H1 (cell line): ENCODE results near the gene HSPA2. TPM values are rescaled to one million over a fixed set of nuclear protein-coding genes. Genes with fewer than 3 reads are reported as not detected.
A peak's percentile ranks its signal among the peaks of the same experiment; 100 is the strongest.

ENCODE experiments used
- CTCF ChIA-PET: fragments of 300-600 bp; sonication (Branson Sonifier 250); formaldehyde crosslinking; loops from one replicate; lab custom pipeline; 2021; ENCODE audit not compliant: partially characterized antibody; lab: Charles Lee
- POLR2A ChIA-PET: fragments of 300-600 bp; sonication (Branson Sonifier 250); formaldehyde crosslinking; loops from one replicate; lab custom pipeline; 2021; ENCODE audit warnings: inconsistent platforms; ENCODE audit not compliant: partially characterized antibody; lab: Charles Lee
- DNase-seq, 2 experiments: peaks; one replicate each; pipeline versions ENCODE4 v3.0.0 to v3.0.0-alpha.2; 2010 to 2022; ENCODE audit warnings: low spot score in 2 of 2, low read depth in 1 of 2, mixed read lengths in 1 of 2
- FAIRE-seq: peaks from 2 replicates; lab custom pipeline; 2011; peaks lifted over from hg19 to GRCh38; lab: Jason Lieb, UNC
- H2AFZ ChIP-seq: 2 replicates; pipeline ENCODE4 v1.8.1; 2012; ENCODE audit warnings: low read length, inconsistent platforms
- H2AK5ac ChIP-seq: 2 replicates; pipeline ENCODE4 v1.6.1; 2013; ENCODE audit warnings: low read depth, low read length
- H2BK120ac ChIP-seq: replicated peaks from 2 replicates; pipeline ENCODE3; 2013; ENCODE audit warnings: low read depth, low read length, inconsistent platforms
- H2BK12ac ChIP-seq: 2 replicates; pipeline ENCODE4 v1.6.1; 2013; ENCODE audit warnings: low read depth, low read length
- H2BK15ac ChIP-seq: 2 replicates; pipeline ENCODE4 v1.6.1; 2013; ENCODE audit warnings: low read length
- H2BK20ac ChIP-seq: 2 replicates; pipeline ENCODE4 v1.6.1; 2013; ENCODE audit warnings: low read length
- H2BK5ac ChIP-seq: 2 replicates; pipeline ENCODE4 v1.6.1; 2013; ENCODE audit warnings: low read depth, low read length
- H3K14ac ChIP-seq: 2 replicates; pipeline ENCODE4 v1.6.1; 2013; ENCODE audit warnings: inconsistent platforms; ENCODE audit not compliant: insufficient read length
- H3K18ac ChIP-seq: 2 replicates; pipeline ENCODE4 v1.6.1; 2013; ENCODE audit warnings: low read length; ENCODE audit errors: extremely low read depth
- H3K23ac ChIP-seq: 2 replicates; pipeline ENCODE4 v1.6.1; 2013; ENCODE audit warnings: inconsistent platforms; ENCODE audit not compliant: insufficient read length
- H3K23me2 ChIP-seq: 2 replicates; pipeline ENCODE4 v1.6.1; 2013; ENCODE audit warnings: low read depth, low read length
- H3K27ac ChIP-seq: 2 replicates; pipeline ENCODE4 v1.6.1; 2011; ENCODE audit warnings: low read depth, low read length, inconsistent platforms
- H3K27me3 ChIP-seq, 4 experiments: replicated peaks in 1 of 4; 1 replicate in 1 of 4; 2 replicates in 3 of 4; pipeline versions ENCODE4 v1.6.1 to v1.8.1; 2011 to 2013; ENCODE audit warnings: low read length in 3 of 4, mild to moderate bottlenecking in 3 of 4, inconsistent platforms in 2 of 4, mixed read lengths in 2 of 4, moderate library complexity in 1 of 4; ENCODE audit not compliant: control insufficient read depth in 3 of 4, insufficient read depth in 3 of 4; ENCODE audit errors: extremely low read depth in 1 of 4
- H3K36me3 ChIP-seq, 4 experiments: 2 replicates each; pipeline versions ENCODE4 v1.6.1 to v1.8.1; 2011 to 2013; ENCODE audit warnings: mild to moderate bottlenecking in 4 of 4, low read length in 3 of 4, moderate library complexity in 2 of 4, control low read depth in 1 of 4, inconsistent platforms in 1 of 4; ENCODE audit not compliant: insufficient read depth in 4 of 4, control insufficient read depth in 2 of 4
- H3K4ac ChIP-seq: replicated peaks from 2 replicates; pipeline ENCODE3; 2013; ENCODE audit warnings: low read length, low read depth, mixed read lengths, inconsistent platforms; ENCODE audit not compliant: insufficient read length
- H3K4me1 ChIP-seq, 4 experiments: replicated peaks in 1 of 4; 1 replicate in 1 of 4; 2 replicates in 3 of 4; pipeline versions ENCODE4 v1.6.1 to v1.8.1; 2011 to 2013; ENCODE audit warnings: low read length in 3 of 4, inconsistent platforms in 2 of 4, mixed read lengths in 1 of 4; ENCODE audit not compliant: insufficient read depth in 4 of 4, control insufficient read depth in 3 of 4
- H3K4me2 ChIP-seq, 2 experiments: 2 replicates each; pipeline versions ENCODE4 v1.6.1 to v1.8.1; 2011 to 2013; ENCODE audit warnings: low read depth in 2 of 2, low read length in 2 of 2, control low read depth in 1 of 2, inconsistent platforms in 1 of 2, mild to moderate bottlenecking in 1 of 2; ENCODE audit not compliant: insufficient read depth in 1 of 2
- H3K4me3 ChIP-seq, 4 experiments: fragments of 200-600, 300-600 bp in 1 of 4; sonication (generic), shearing (Covaris generic), sonication (Bioruptor Twin) in 1 of 4; 2 replicates each; pipeline versions ENCODE4 v1.5.1 to v1.8.1; 2011 to 2016; ENCODE audit warnings: low read length in 4 of 4, low read depth in 3 of 4, control low read depth in 2 of 4, inconsistent platforms in 2 of 4, mild to moderate bottlenecking in 2 of 4, mixed read lengths in 1 of 4, moderate library complexity in 1 of 4; ENCODE audit not compliant: insufficient read depth in 2 of 4; ENCODE audit errors: extremely low read depth in 1 of 4
- H3K56ac ChIP-seq: replicated peaks from 2 replicates; pipeline ENCODE3; 2013; ENCODE audit warnings: low read depth, mild to moderate bottlenecking, mixed read lengths, low read length, inconsistent platforms; ENCODE audit not compliant: insufficient read length
- H3K79me1 ChIP-seq: 2 replicates; pipeline ENCODE4 v1.6.1; 2013; ENCODE audit warnings: low read depth, low read length, control low read depth
- H3K79me2 ChIP-seq, 2 experiments: 2 replicates each; pipeline versions ENCODE4 v1.6.1 to v1.8.1; 2012 to 2013; ENCODE audit warnings: low read length in 2 of 2, mild to moderate bottlenecking in 2 of 2, inconsistent platforms in 1 of 2; ENCODE audit not compliant: insufficient read depth in 2 of 2, control insufficient read depth in 1 of 2
- H3K9ac ChIP-seq, 4 experiments: replicated peaks in 1 of 4; 1 replicate in 1 of 4; 2 replicates in 3 of 4; pipeline versions ENCODE4 v1.6.1 to v1.8.1; 2011 to 2013; ENCODE audit warnings: low read depth in 3 of 4, low read length in 3 of 4, control low read depth in 2 of 4, mild to moderate bottlenecking in 2 of 4, moderate library complexity in 2 of 4, inconsistent platforms in 1 of 4; ENCODE audit errors: extremely low read depth in 1 of 4
- H3K9me3 ChIP-seq, 2 experiments: 2 replicates each; pipeline versions ENCODE4 v1.6.1 to v1.8.1; 2012 to 2013; ENCODE audit warnings: mild to moderate bottlenecking in 2 of 2, moderate library complexity in 2 of 2, control low read depth in 1 of 2, inconsistent platforms in 1 of 2, low read depth in 1 of 2, low read length in 1 of 2, mixed read lengths in 1 of 2; ENCODE audit not compliant: insufficient read depth in 2 of 2
- H4K20me1 ChIP-seq, 2 experiments: replicated peaks in 1 of 2; 2 replicates each; pipeline versions ENCODE3 to v1.8.1; 2011 to 2013; ENCODE audit warnings: inconsistent platforms in 2 of 2, low read length in 2 of 2, mild to moderate bottlenecking in 1 of 2; ENCODE audit not compliant: insufficient read depth in 2 of 2, control insufficient read depth in 1 of 2
- H4K5ac ChIP-seq: 2 replicates; pipeline ENCODE4 v1.6.1; 2013; ENCODE audit warnings: low read length, low read depth, mixed read lengths, inconsistent platforms; ENCODE audit not compliant: insufficient read length
- H4K8ac ChIP-seq: 2 replicates; pipeline ENCODE4 v1.8.0; 2013; ENCODE audit warnings: mild to moderate bottlenecking, moderate library complexity, low read length, inconsistent platforms; ENCODE audit not compliant: insufficient read depth; ENCODE audit errors: extremely low read depth
- H4K91ac ChIP-seq: replicated peaks from 2 replicates; pipeline ENCODE3; 2013; ENCODE audit warnings: low read length, mixed read lengths, inconsistent platforms; ENCODE audit not compliant: insufficient read length
- BCL11A ChIP-seq, 2 experiments: IDR thresholded peaks; one replicate each; pipeline ENCODE4 v1.6.1; 2011; ENCODE audit warnings: low read depth in 2 of 2, low read length in 2 of 2, mild to moderate bottlenecking in 2 of 2
- CHD2 ChIP-seq: IDR thresholded peaks from 2 replicates; pipeline ENCODE4 v1.6.1; 2012; ENCODE audit warnings: low read length, improper control_type of control experiment
- WGBS, 2 experiments: shearing (Covaris generic) in 1 of 2; methylation state at CpG; one replicate each; pipeline versions ENCODE4 v1.1.6 to v1.1.7; 2013 to 2015; ENCODE audit warnings: low lambda C conversion rate in 2 of 2, mixed read lengths in 2 of 2, inconsistent platforms in 1 of 2, low coverage in 1 of 2, missing lambda C conversion rate in 1 of 2; ENCODE audit not compliant: insufficient replicate concordance in 2 of 2, insufficient coverage in 1 of 2, insufficient read length in 1 of 2; ENCODE audit errors: extremely low coverage in 1 of 2, missing lambda C conversion rate in 1 of 2; 5-methylcytosine and 5-hydroxymethylcytosine counted together
- polyA plus RNA-seq, 7 experiments: library from polyadenylated mRNA; depleted of rRNA in 3 of 7; stranded (reverse) in 5 of 7; unstranded in 2 of 7; fragments of >200 nt in 5 of 7; fragments of 200-250 nt in 2 of 7; gene quantifications; 1 replicate in 5 of 7; 2 replicates in 1 of 7; 4 replicates in 1 of 7; pipeline versions ENCODE4 v1.2.1 to v1.2.3, GENCODE V29; 2011 to 2013; ENCODE audit warnings: missing spikeins in 2 of 7, mixed read lengths in 2 of 7
- total RNA-seq: library from RNA; stranded (reverse); fragmentation: NEBNext Ultra II Directional; extraction: Animal tissue kit (Norgen Biotek cat#: 25700); gene quantifications from 2 replicates; pipeline ENCODE4 v1.2.1, GENCODE V29; 2021

The HSPA2 gene
- total and polyA plus RNA-seq, 2 of the 8 experiments (the other 6 are each of a cell fraction or from before 2014, with no cell fraction given), result 30.5 to 82.9 TPM

DNA sequence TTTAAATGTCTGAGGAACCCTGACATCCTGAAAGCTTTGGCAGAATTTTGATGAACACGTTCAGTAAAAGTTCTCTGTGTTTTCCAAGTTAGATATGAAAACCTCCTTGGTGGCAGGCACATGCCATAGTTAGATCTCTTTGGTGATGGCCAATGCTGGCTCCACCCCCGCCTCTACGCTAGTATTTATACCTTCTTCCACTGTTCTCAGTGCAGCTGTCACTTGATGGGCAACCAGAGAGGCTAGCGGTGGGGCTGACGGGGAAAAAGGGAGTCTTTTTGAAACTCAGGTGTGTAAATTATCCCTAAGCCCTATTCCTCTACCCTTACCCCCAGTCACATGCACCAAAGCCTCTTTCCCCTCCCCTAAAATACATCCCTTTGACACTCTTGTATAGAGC, 41.3 kb downstream of the HSPA2 start:
- Histone ChIP-seq H3K79me1 (no peaks in the 10 kb centered on the region), H2AK5ac (no peak overlapping the region), H3K56ac (no peak overlapping the region), H3K23me2 (no peaks in the 10 kb centered on the region)
- no peak for TF ChIP-seq CHD2
- no peak for TF ChIP-seq BCL11A (IDR thresholded peaks at IDR 0.05; ENCODE audit: low read depth in 2 of 2, low read length in 2 of 2)
- TF ChIP-seq, all 59 proteins: peak for 0
- no peak overlapping the region for H3K18ac ChIP-seq
- DNase-seq (peak in 1 of 2 experiments; percentile 49), FAIRE-seq (no peak)
- H3K27me3 ChIP-seq, result no peaks in the 10 kb centered on the region
- no peak overlapping the region for H3K27ac ChIP-seq
- H3K4ac ChIP-seq, result no peak overlapping the region
- H3K4me3 ChIP-seq, result no peak overlapping the region
- H3K9me3 ChIP-seq, result no peaks in the 10 kb centered on the region
- H3K4me1 ChIP-seq, result peaks cover 3 to 14% (median 6%) of the 10 kb centered on the region in 4 experiments; a peak in 4 of 7 replicates
- H3K9ac ChIP-seq, result no peak overlapping the region
- no peak overlapping the region for H3K23ac ChIP-seq
- no peaks in the 10 kb centered on the region for H4K20me1 ChIP-seq
- H4K8ac ChIP-seq, result no peak overlapping the region
- H4K5ac ChIP-seq, result no peak overlapping the region
- H2BK15ac ChIP-seq, result no peak overlapping the region
- H2BK20ac ChIP-seq, result no peak overlapping the region
- no peak overlapping the region for H4K91ac ChIP-seq
- POLR2A ChIA-PET, result no interaction called here
- WGBS, 2 experiments, result 67% methylated on average over 5 of the region's 5 CpGs; no CpG with 5 or more reads in 1 of the 2 experiments
- no peak overlapping the region for H2AFZ ChIP-seq
- H3K79me2 ChIP-seq, result no peaks in the 10 kb centered on the region
- H2BK5ac ChIP-seq, result no peak overlapping the region
- no peak overlapping the region for H3K4me2 ChIP-seq
- H3K14ac ChIP-seq, result no peak overlapping the region
- CTCF ChIA-PET, result interaction anchor here (1.6 kb wide), 1 partner anchor 30 kb away, joined by 4 read pairs; no protein-coding TSS in a partner anchor
- no peak overlapping the region for H2BK120ac ChIP-seq
- no peaks in the 10 kb centered on the region for H3K36me3 ChIP-seq
- H2BK12ac ChIP-seq, result no peak overlapping the region
